ENCODE measurements around the gene PLXND1.

The PLXND1 gene

DNA sequence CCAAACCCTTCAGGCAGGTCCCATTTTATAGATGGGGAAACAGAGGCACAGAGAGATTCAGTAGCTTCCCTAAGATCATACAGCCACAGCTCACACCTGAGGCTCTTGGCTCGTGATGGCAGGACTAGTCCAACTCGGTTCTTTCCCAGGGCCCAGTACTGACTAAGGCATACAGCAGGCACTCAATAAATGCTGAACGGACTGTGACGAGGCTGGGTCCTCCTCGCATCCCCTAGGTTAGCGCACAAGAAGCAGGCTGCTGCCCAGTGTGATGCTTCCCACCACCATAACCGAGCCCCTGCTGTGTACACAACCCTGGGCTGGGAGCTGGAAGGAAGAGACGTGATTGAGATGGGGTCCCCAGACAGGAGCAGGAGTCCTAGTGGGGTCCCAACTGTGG, 24.9 kb downstream of the PLXND1 start:
- H3K4me3 ChIP-seq (ENCODE audit: low read depth, low read length) = no peak overlapping the region

DNA sequence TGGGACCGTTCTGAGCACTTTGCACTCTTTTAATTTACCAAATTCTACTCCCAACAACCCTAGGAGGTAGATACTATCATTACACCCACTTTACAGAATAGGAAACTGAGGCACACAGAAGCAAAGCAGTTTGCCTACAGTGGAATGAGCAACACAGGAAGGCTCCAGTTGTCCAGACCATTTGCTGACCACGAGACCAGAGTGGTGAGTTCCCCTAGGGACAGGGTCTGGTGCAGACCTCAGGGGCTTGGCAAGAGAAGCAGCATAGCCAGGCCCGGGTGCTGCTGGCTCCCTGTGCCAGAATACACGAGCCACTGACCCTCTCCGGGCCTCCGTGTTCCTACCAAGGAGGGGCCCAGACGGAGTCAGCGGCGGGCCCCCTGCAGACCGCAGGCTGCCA, 26.5 kb downstream of the PLXND1 start:
- TF ChIP-seq, protein P1, sequence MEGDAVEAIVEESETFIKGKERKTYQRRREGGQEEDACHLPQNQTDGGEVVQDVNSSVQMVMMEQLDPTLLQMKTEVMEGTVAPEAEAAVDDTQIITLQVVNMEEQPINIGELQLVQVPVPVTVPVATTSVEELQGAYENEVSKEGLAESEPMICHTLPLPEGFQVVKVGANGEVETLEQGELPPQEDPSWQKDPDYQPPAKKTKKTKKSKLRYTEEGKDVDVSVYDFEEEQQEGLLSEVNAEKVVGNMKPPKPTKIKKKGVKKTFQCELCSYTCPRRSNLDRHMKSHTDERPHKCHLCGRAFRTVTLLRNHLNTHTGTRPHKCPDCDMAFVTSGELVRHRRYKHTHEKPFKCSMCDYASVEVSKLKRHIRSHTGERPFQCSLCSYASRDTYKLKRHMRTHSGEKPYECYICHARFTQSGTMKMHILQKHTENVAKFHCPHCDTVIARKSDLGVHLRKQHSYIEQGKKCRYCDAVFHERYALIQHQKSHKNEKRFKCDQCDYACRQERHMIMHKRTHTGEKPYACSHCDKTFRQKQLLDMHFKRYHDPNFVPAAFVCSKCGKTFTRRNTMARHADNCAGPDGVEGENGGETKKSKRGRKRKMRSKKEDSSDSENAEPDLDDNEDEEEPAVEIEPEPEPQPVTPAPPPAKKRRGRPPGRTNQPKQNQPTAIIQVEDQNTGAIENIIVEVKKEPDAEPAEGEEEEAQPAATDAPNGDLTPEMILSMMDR (IDR thresholded peaks at IDR 0.05; ENCODE audit: borderline replicate concordance, insufficient read depth, low read depth, low read length) = no peak
- no peak overlapping the region for H3K4me3 ChIP-seq (ENCODE audit: low read depth, low read length)

More for the DNA sequence above, 24.9 kb downstream of the PLXND1 start:
- TF ChIP-seq, protein P1 (IDR thresholded peaks at IDR 0.05; ENCODE audit: borderline replicate concordance, insufficient read depth, low read depth, low read length) = no peak

DNA sequence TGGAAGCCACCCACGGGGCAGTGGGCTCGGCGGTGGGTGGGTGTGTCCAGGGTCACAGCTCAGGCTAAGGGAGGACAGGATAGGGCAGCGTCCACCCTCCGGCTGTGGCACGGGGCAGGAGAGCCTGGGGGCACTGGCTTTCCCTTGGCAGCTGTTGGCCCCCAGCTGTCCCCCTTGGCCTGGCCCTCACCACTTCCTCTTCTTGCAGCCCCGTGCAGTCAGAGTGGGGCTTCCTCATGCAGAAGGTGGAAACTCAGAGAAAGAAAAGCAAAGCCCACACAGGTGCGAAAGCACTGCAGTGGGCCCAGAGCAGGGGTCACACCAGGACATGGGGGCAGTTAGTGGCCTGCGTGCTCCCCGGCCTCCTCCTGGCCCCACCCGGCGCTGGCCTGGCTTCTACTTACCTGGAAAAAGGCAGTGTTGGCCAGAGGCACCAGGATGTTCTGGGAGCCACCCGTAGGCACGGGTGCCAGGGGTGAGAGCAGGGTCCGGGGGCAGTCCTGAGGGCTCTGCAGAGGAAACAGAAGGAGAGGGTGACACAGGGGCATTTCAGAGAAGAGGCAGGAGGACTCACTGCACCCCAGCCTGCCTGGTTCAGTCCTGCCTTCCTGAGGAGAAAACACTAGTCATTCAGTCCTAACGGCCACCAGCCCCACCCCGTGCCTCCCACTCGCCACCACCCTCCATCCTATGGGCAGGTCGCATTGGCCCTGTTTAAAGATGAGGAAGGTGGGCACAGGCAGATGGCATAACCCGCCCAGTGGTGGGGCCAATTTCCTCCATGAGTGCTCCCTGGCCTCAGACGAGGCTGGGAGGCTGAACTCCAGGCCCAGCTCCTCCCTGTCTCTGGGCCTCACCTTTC, 28.3 kb downstream of the PLXND1 start:
- H3K4me3 ChIP-seq (ENCODE audit: low read depth, low read length) = no peak overlapping the region
- TF ChIP-seq, protein P1 (IDR thresholded peaks at IDR 0.05; ENCODE audit: borderline replicate concordance, insufficient read depth, low read depth, low read length) = no peak

DNA sequence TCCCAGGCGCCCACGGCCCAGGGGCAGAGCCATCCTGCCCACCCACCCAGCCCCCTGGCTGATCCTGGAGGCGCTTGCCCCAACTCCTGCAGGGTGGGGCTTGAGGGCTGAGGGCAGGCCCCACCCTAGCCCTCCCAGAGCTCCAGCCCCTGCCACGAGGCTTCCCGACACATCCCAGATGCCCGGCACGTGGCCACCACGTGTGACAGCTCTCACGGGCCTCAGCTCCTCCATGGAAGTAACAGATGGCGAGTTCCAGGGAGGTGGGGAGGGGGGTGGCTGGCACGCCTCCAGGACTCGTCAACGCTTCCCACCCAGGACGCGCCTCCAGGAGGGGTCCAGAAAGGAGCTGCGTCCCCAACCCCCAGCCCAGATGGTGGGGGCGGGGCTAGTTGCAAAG, 29.1 kb downstream of the PLXND1 start:
- no peak overlapping the region for H3K4me3 ChIP-seq (ENCODE audit: low read depth, low read length)
- TF ChIP-seq, protein P1 (IDR thresholded peaks at IDR 0.05; ENCODE audit: borderline replicate concordance, insufficient read depth, low read depth, low read length) = no peak

DNA sequence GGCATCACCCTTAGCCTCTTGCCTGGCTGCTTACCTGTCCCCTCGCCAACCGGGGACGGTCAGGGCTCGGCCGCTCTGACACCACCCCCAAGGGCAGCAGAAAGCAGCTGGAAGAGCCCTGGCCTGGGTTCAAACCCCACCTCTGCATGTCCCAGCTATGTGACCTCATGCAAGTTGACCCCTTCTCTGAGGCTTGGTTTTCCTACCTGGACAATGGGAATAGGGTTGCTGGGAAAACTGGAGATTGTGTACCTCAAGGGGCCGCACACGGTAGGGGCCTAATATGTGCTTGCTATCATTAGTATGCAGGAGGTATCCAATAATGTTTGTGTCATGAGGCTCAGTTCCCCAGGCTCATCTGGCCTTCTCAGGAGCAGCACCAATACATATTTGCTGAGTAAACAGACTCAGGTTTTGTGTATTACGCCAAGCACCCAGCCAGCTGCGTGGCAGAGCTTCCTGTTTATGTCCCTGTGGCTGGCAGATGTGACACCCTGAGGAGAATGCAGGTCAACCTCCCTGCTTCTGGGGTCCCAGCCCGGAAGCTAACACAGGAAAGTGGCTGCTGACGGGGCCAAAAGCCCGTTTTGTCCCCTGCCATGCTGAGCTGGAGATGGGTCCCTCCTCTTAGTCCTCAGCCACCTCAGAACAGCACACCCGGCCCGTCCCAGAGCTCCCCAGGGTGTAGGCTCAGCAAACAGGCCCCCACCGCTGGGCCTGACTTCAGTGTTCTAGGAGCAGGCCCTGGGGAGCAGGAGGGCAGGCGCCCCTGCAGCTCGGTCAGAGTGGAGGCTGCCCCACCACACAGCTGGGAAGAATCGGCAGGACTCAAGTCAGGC, 29.7 kb downstream of the PLXND1 start:
- H3K4me3 ChIP-seq (ENCODE audit: low read depth, low read length) = no peak overlapping the region

DNA sequence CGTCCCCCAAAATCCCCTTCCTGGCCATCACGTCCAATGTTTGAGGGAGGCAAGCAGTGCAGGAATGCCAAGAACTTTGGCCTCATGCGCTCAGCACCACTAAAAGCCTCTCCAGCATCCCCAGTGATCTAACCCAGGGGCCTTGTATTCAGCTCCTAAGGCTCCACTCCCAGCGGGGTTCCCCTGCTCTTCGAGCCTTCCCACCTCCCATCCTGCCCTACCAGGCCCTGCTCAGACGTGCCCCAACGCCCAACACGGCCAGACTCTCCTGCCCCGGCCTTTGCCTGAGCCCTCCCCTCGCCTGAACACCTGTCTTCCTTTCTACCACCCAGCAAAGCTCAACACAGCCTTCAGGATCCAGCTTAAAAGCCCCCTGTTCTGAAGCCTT, 30.5 kb downstream of the PLXND1 start:
- TF ChIP-seq, protein P1 (IDR thresholded peaks at IDR 0.05; ENCODE audit: borderline replicate concordance, insufficient read depth, low read depth, low read length) = no peak
- no peak overlapping the region for H3K4me3 ChIP-seq (ENCODE audit: low read depth, low read length)

More for the DNA sequence above, 29.7 kb downstream of the PLXND1 start:
- TF ChIP-seq, protein P1 (IDR thresholded peaks at IDR 0.05; ENCODE audit: borderline replicate concordance, insufficient read depth, low read depth, low read length) = no peak

Measured in GM12875 (cell line).